ENCODE measurements around the gene CRYGD. TPM values are rescaled to one million over a fixed set of nuclear protein-coding genes. Genes with fewer than 3 reads are reported as not detected.
"Not testable (repeated sequence)": the region's sequence is repeated elsewhere in the genome, so short reads cannot be mapped to it uniquely, and the experiment has no call there.

Gene CRYGD
- total RNA-seq, result not detected
- not detected for polyA plus RNA-seq
- long read RNA-seq, donor 1, result 0 reads
- long read RNA-seq, donor 2, result 0 reads

DNA sequence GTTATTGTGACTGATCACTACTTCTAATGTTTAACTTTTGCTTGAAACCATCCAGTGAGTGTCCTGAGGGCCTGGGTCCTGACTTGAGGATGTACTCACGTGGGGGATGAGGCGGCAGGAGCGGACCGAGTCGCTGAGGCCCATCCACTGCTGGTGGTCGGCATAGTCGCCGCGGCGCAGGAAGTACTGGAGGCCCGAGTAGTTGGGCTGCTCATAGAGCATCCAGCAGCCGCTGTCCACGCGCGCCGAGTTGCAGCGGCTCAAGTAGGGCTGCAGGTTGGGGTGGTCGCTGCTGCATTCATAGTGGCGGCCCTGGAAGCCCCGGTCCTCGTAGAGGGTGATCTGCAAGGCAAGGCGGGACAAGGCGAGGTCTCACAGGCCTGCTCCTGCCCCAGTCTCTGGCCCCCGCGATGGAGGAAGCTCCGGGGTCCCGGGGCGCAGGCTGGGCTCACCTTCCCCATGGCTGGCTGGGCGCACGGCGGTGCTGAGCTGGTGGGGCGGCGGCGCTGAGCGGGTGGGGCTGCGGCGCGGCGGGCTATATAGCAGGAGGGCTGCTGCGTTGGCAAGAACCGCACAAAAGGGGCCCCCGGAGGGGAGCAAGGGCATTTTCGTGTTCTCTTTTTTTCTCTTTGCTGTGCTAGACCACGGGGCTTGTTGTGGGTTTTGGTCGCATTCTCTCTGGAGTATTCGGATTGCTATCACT lies at the start of gene CRYGD:
TSS of gene CRYGD (minus strand) at position 512 of the 703 bp plus-strand sequence. CDS start at position 461, 51 bp downstream.
- intact Hi-C loops (cut with DNase I); ATAC-seq; H3K36me3 ChIP-seq (ENCODE audit: insufficient read depth in 1 of 2, low read depth in 1 of 2); H3K4me1 ChIP-seq; H3K27ac ChIP-seq; H3K9me3 ChIP-seq; DNase-seq: not testable (repeated sequence)
- H3K4me3 ChIP-seq, result peak within 1 kb of the TSS; percentile 18
- H3K27me3 ChIP-seq (ENCODE audit: insufficient read depth in 3 of 3, low read length in 2 of 3), result peaks cover 0 to 29% (median 0%) of the 10 kb centered on the region in 3 donors
- 5 to 9% (median 6%) methylated on average over 41 to 46 of the region's 46 CpGs for WGBS, 3 donors

DNA sequence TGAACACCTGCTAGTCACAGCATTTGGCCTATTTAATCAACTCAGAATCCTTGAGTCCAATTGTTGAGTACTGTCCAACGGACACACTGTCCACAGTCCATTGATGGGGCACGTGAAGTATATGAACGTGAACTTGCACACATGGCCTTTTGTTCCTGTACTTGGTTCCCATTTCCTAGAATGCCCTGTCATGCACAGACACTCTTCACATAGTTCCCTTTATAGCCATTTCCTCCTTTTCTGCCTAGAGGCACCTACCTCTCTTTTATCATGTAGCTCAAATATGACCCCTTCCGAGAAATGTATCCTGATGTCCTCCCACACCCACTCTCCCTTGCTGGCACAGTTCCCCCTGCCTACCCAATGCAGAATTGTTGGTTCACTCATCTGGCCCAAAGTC lies 47.8 kb upstream of the CRYGD start:
- WGBS, 3 donors, result 60 to 68% (median 65%) methylated on average over 4 of the region's 4 CpGs
- intact Hi-C loops (cut with DNase I), result no loop called here
- H3K27ac ChIP-seq, result no peak overlapping the region

DNA sequence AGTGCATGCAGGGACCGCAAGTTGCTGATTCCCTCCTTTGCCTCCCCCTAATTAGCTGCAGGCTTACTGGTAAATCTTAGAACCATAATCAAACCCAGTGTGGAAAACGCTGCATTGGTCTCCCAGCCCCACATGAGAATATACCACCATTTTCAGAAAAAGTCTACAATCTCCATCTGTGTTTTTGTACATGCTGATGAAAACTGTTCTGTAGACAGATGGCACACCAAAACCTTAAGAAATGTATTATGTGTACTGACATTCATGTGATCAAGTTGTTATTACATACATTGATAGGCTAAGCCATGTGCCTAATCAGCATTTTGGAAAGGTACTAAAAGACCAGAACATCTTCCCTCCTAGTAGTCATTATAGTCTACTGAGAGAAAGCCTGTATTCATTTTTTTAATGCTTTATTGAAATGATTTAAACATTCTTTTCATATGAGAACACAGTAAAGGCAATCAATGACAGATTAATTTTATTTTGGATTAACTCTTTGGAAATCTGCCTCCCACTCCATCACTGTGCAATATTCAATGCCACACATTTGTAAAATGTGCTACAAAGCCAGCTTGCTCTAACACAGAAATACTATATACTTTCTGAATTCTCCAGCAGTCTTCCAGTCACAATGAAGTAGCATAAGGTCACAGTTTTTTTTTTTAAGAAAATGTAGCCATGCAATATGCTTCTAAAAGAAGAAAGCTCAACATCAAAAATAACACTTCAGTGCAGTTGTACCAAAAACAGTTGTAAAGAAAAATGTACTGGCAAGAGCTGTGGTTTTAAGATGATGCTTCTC lies 40.8 kb upstream of the CRYGD start:
- ATAC-seq (no peak), DNase-seq (no peak)
- H3K27me3 ChIP-seq (ENCODE audit: insufficient read depth in 3 of 3, low read length in 2 of 3), result no peaks in the 10 kb centered on the region
- no peak overlapping the region for H3K4me3 ChIP-seq
- WGBS, 3 donors, result 65 to 67% (median 66%) methylated on average over 2 of the region's 2 CpGs
- intact Hi-C loops (cut with DNase I), result no loop called here
- no peak overlapping the region for H3K27ac ChIP-seq
- TF ChIP-seq, protein P1, sequence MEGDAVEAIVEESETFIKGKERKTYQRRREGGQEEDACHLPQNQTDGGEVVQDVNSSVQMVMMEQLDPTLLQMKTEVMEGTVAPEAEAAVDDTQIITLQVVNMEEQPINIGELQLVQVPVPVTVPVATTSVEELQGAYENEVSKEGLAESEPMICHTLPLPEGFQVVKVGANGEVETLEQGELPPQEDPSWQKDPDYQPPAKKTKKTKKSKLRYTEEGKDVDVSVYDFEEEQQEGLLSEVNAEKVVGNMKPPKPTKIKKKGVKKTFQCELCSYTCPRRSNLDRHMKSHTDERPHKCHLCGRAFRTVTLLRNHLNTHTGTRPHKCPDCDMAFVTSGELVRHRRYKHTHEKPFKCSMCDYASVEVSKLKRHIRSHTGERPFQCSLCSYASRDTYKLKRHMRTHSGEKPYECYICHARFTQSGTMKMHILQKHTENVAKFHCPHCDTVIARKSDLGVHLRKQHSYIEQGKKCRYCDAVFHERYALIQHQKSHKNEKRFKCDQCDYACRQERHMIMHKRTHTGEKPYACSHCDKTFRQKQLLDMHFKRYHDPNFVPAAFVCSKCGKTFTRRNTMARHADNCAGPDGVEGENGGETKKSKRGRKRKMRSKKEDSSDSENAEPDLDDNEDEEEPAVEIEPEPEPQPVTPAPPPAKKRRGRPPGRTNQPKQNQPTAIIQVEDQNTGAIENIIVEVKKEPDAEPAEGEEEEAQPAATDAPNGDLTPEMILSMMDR (IDR thresholded peaks at IDR 0.05), result no peak
- no peaks in the 10 kb centered on the region for H3K4me1 ChIP-seq
- no peaks in the 10 kb centered on the region for H3K36me3 ChIP-seq (ENCODE audit: insufficient read depth in 1 of 2, low read depth in 1 of 2)
- H3K9me3 ChIP-seq, result no peaks in the 10 kb centered on the region

More for the DNA sequence above, 47.8 kb upstream of the CRYGD start:
- Histone ChIP-seq H3K9me3 (no peaks in the 10 kb centered on the region), H3K27me3 (ENCODE audit: insufficient read depth in 3 of 3, low read length in 2 of 3) (no peaks in the 10 kb centered on the region), H3K36me3 (ENCODE audit: insufficient read depth in 1 of 2, low read depth in 1 of 2) (no peaks in the 10 kb centered on the region), H3K4me3 (no peak overlapping the region), H3K4me1 (no peaks in the 10 kb centered on the region)
- peak in 1 of 4 donors; percentile 26 for ATAC-seq
- TF ChIP-seq, protein P1 (IDR thresholded peaks at IDR 0.05), result no peak
- DNase-seq, result no peak

DNA sequence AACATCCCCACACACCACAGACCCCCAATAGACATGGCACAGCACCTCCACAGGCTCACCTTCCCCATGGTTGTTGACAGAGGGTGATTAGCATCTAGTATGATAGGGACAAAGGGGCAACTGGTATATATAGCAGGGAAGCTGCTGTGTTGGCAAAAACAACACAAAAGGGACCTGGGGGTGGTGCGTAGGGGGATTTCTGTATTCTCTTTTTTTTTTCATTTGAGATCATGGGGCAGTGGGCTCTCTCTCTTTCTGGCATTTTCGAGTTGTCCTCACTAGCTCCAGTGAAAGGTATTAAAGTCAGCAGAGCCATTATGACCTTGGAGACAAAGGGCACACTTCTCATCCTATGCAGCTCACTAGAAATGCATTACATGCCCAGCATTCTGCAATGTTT lies 39.2 kb upstream of the CRYGD start, which contains the start of gene CRYGA:
TSS of gene CRYGA (minus strand) at position 101 of the 400 bp plus-strand sequence. CDS start at position 68, 33 bp downstream.
- no peaks in the 10 kb centered on the region for H3K9me3 ChIP-seq
- 63 to 71% (median 67%) methylated on average over 2 of the region's 2 CpGs for WGBS, 3 donors
- no peak for DNase-seq
- no peak within 1 kb of the TSS for H3K4me3 ChIP-seq
- intact Hi-C loops (cut with DNase I), result no loop called here
- H3K36me3 ChIP-seq (ENCODE audit: insufficient read depth in 1 of 2, low read depth in 1 of 2), result no peaks in the 10 kb centered on the region
- TF ChIP-seq, protein P1 (IDR thresholded peaks at IDR 0.05), result no peak
- no peak for ATAC-seq
- no peaks in the 10 kb centered on the region for H3K27me3 ChIP-seq (ENCODE audit: insufficient read depth in 3 of 3, low read length in 2 of 3)
- no peak within 1 kb of the TSS for H3K27ac ChIP-seq
- H3K4me1 ChIP-seq, result no peaks in the 10 kb centered on the region

DNA sequence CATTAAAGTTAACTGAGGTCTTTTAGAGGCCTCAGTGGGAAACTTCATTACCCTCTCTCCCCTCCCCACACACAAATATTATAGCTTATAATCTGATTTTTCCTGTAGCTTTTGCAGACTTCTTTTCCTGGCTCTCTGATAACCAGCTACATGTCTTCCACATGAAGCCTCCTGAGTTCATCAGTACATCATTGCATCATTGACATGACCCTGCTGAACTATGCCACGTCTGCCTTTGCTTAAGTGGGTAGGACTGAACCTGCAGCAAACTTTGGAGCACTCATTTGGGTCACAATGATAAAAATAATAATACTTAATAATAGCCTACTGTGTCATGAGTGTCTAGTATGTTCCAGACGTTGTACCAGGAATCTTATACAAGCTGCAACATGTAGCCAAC lies 32.1 kb upstream of the CRYGD start:
- TF ChIP-seq, protein P1 (IDR thresholded peaks at IDR 0.05), result no peak
- 64 to 75% (median 70%) methylated on average over 2 of the region's 2 CpGs for WGBS, 3 donors
- H3K27ac ChIP-seq, result no peak overlapping the region

More for the DNA sequence above, 32.1 kb upstream of the CRYGD start:
- ATAC-seq (no peak), DNase-seq (no peak)
- Histone ChIP-seq H3K9me3 (no peaks in the 10 kb centered on the region), H3K4me1 (no peaks in the 10 kb centered on the region), H3K4me3 (no peak overlapping the region), H3K27me3 (ENCODE audit: insufficient read depth in 3 of 3, low read length in 2 of 3) (no peaks in the 10 kb centered on the region), H3K36me3 (ENCODE audit: insufficient read depth in 1 of 2, low read depth in 1 of 2) (no peaks in the 10 kb centered on the region)
- intact Hi-C loops (cut with DNase I), result no loop called here

Data from psoas muscle (tissue), 8 donors.